ENCODE data around the gene TMEM266. TPM values are rescaled to one million over a fixed set of nuclear protein-coding genes. Genes with fewer than 3 reads are reported as not detected.
"Not testable (repeated sequence)": the region's sequence is repeated elsewhere in the genome, so short reads cannot be mapped to it uniquely, and the experiment has no call there.

Gene TMEM266
- not detected for total RNA-seq

DNA sequence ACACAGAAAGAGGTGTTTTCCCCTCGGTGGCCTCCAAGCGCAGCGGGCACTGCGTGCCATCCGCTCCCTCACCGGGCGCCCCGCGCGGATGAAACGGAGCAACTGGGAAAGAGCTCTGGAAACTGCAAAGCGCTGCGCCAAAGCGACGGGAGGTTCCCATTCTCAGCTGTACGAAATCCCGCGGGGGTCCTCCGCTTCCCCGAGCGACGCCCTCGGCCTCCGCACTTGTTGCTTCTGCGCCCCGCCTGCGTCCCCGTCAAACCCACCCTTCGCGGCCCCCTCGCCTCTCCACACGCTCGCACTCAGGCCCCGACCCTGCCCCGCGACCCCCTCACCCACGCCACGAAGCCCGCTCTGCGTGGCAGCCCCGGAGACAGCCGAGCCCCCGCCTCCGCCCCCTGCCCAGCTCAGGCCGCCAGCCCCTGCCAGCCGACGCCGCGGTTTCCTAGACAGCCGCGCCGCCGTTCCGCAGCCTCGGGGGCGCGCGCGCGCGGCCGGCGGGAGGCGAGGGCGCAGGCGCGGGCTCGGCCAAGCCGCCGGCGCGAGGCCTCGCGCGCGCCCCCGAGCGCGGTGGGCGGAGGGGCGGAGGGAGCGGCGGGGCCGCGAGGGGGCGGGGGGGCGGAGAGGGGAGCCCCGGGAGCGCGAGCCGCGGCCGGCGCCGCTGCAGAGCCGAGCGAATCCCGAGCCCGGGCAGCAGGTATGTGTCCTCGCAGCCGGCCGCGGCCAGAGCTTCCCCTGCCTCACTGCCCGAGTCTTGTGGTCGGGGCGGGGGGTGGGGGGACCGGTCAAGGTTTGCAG is at the start of gene TMEM266:
Gene TMEM266, plus strand, starts transcription at position 666 of the 798 bp plus-strand sequence. CDS start 74,279 bp downstream, outside the sequence.
- Histone ChIP-seq H3K9me3 (ENCODE audit: control insufficient read depth in 3 of 3, low read length in 3 of 3) (no peaks in the 10 kb centered on the region), H3K4me3 (ENCODE audit: low read length in 3 of 3) (peak within 1 kb of the TSS; percentile 72 to 82 (median 79)), H3K36me3 (ENCODE audit: control insufficient read depth in 3 of 3, insufficient read depth in 3 of 3, low read length in 3 of 3) (no peaks in the 10 kb centered on the region), H3K4me1 (ENCODE audit: control insufficient read depth in 3 of 3, insufficient read depth in 3 of 3, low read length in 3 of 3) (peaks cover 17 to 42% (median 21%) of the 10 kb centered on the region in 3 donors), H3K27me3 (ENCODE audit: control insufficient read depth in 3 of 3, insufficient read depth in 3 of 3, low read length in 3 of 3) (peaks cover 0 to 13% (median 6%) of the 10 kb centered on the region in 3 donors), H3K27ac (ENCODE audit: low read depth, low read length) (peak within 1 kb of the TSS; percentile 23), H3K9ac (ENCODE audit: low read depth in 1 of 3, low read length in 3 of 3) (peak within 1 kb of the TSS; percentile 60 to 84 (median 83))

DNA sequence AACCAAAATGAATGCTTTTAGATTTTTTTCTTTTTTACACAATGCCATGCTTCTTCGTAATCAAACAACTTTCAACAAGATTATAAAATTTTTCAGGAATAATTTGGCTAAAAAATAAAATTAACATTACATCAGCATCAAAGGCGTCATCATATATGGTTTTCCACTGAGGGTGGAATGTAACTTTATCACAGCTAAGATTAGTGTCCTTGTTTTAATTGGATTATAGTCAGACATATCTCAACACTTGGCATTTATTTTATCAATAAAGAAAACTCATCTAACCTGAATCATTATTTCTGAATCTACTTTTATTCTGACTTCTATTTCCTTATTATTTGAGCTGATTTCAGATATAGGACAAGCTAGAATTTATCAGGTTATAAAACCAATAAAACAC is 49.2 kb upstream of the TMEM266 start:
- Histone ChIP-seq H3K27ac (ENCODE audit: low read depth, low read length) (no peak overlapping the region), H3K36me3 (ENCODE audit: control insufficient read depth in 3 of 3, insufficient read depth in 3 of 3, low read length in 3 of 3) (no peaks in the 10 kb centered on the region), H3K4me3 (ENCODE audit: low read length in 3 of 3) (no peak overlapping the region), H3K9me3 (ENCODE audit: control insufficient read depth in 3 of 3, low read length in 3 of 3) (no peaks in the 10 kb centered on the region), H3K27me3 (ENCODE audit: control insufficient read depth in 3 of 3, insufficient read depth in 3 of 3, low read length in 3 of 3) (no peaks in the 10 kb centered on the region), H3K4me1 (ENCODE audit: control insufficient read depth in 3 of 3, insufficient read depth in 3 of 3, low read length in 3 of 3) (no peaks in the 10 kb centered on the region), H3K9ac (ENCODE audit: low read depth in 1 of 3, low read length in 3 of 3) (no peak overlapping the region)

DNA sequence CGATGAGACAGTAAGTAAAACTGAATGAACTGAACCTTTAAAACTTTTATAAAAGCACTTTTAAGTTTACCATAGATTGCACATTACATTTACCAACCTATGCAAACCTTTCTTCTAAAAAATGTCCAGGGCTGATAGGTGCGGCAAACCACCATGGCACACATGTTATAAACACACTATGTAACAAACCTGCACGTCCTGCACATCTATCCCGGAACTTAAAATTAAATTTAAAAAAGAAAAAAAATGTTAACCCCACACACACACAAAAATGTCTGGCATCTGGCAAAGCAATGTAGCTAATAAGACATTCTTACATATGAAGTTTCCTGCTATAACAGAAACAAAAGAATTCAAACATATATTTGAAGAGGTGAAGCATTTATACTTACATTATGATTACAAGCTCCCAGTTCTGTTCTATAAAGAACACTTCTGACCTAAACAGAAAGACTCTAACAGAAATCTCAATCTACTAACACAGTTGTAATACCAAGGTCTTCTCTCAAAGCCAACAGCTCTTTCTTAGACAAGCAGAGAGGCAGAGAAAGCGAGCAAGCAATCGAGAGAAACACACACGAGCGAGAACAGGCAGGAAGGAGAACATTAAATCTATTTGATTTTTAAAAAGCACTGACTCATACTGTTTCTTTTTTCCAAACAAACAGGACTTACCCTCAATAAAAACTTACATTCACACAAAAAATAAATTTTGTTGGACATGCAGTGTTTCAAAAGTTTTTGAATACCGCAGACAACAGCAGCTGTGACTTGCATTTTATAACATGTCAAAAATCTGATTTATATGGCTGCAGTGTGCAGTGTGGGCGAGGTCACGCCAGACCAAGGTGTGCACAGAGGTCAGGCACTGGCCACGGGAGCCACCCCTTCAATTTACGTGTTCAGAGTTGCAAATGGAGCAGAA is 47.9 kb upstream of the TMEM266 start, which contains the start of gene NRG4:
Gene NRG4, minus strand, starts transcription at position 798 of the 925 bp plus-strand sequence. CDS start 1,194 bp downstream, outside the sequence.
- Histone ChIP-seq H3K36me3 (ENCODE audit: control insufficient read depth in 3 of 3, insufficient read depth in 3 of 3, low read length in 3 of 3) (no peaks in the 10 kb centered on the region), H3K4me3 (ENCODE audit: low read length in 3 of 3) (peak within 1 kb of the TSS; percentile 62 to 73 (median 70)), H3K27me3 (ENCODE audit: control insufficient read depth in 3 of 3, insufficient read depth in 3 of 3, low read length in 3 of 3) (no peaks in the 10 kb centered on the region), H3K4me1 (ENCODE audit: control insufficient read depth in 3 of 3, insufficient read depth in 3 of 3, low read length in 3 of 3) (no peaks in the 10 kb centered on the region), H3K9ac (ENCODE audit: low read depth in 1 of 3, low read length in 3 of 3) (peak within 1 kb of the TSS; percentile 66 to 85 (median 81)), H3K27ac (ENCODE audit: low read depth, low read length) (peak within 1 kb of the TSS; percentile 68), H3K9me3 (ENCODE audit: control insufficient read depth in 3 of 3, low read length in 3 of 3) (no peaks in the 10 kb centered on the region)

DNA sequence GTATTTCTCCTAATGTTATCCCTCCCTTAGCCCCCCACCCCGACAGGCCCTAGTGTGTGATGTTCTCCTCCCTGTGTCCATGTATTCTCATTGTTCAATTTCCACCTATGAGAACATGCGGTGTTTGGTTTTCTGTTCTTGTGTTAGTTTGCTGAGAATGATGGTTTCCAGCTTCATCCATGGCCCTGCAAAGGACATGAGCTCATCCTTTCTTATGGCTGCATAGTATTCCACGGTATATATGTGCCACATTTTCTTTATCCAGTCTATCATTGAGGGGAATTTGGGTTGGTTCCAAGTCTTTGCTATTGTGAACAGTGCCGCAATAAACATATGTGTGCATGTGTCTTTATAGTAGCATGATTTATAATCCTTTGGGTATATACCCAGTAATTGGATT is 46.3 kb upstream of the TMEM266 start:
- H3K9me3 ChIP-seq (ENCODE audit: control insufficient read depth in 3 of 3, low read length in 3 of 3); H3K9ac ChIP-seq (ENCODE audit: low read depth in 1 of 3, low read length in 3 of 3); H3K27ac ChIP-seq (ENCODE audit: low read depth, low read length): not testable (repeated sequence)

GRCh38 chr15:76024021-76024768 is 35.6 kb upstream of the TMEM266 start:
- Histone ChIP-seq H3K36me3 (ENCODE audit: control insufficient read depth in 3 of 3, insufficient read depth in 3 of 3, low read length in 3 of 3) (no peaks in the 10 kb centered on the region), H3K4me3 (ENCODE audit: low read length in 3 of 3) (no peak overlapping the region), H3K27me3 (ENCODE audit: control insufficient read depth in 3 of 3, insufficient read depth in 3 of 3, low read length in 3 of 3) (peaks cover 0 to 4% (median 1%) of the 10 kb centered on the region in 3 donors), H3K27ac (ENCODE audit: low read depth, low read length) (no peak overlapping the region), H3K4me1 (ENCODE audit: control insufficient read depth in 3 of 3, insufficient read depth in 3 of 3, low read length in 3 of 3) (no peaks in the 10 kb centered on the region), H3K9me3 (ENCODE audit: control insufficient read depth in 3 of 3, low read length in 3 of 3) (peaks cover 0 to 7% (median 3%) of the 10 kb centered on the region in 3 donors), H3K9ac (ENCODE audit: low read depth in 1 of 3, low read length in 3 of 3) (no peak overlapping the region)

More for the DNA sequence above, 46.3 kb upstream of the TMEM266 start:
- H3K4me1 ChIP-seq (ENCODE audit: control insufficient read depth in 3 of 3, insufficient read depth in 3 of 3, low read length in 3 of 3); H3K36me3 ChIP-seq (ENCODE audit: control insufficient read depth in 3 of 3, insufficient read depth in 3 of 3, low read length in 3 of 3); H3K4me3 ChIP-seq (ENCODE audit: low read length in 3 of 3); H3K27me3 ChIP-seq (ENCODE audit: control insufficient read depth in 3 of 3, insufficient read depth in 3 of 3, low read length in 3 of 3): not testable (repeated sequence)

DNA sequence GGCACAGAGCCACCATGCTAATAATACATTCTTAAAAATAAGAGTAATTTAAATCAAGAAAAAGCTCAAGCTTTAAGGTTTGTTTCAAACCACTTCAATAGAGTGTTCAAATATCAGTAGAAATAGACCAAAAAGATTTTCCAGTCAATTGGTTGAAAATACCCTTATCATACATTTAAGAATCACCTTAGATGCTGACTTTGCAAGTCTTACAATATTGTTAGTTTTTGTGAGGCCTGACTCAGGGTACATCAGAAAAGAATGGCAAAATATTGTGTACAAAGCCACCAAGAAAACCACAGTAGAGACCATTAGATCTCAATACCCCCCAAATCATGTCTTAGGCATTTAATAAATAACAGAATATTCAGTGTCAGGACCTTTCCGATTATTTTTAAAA is 27.7 kb upstream of the TMEM266 start:
- Histone ChIP-seq H3K27me3 (ENCODE audit: control insufficient read depth in 3 of 3, insufficient read depth in 3 of 3, low read length in 3 of 3) (no peaks in the 10 kb centered on the region), H3K36me3 (ENCODE audit: control insufficient read depth in 3 of 3, insufficient read depth in 3 of 3, low read length in 3 of 3) (no peaks in the 10 kb centered on the region), H3K4me3 (ENCODE audit: low read length in 3 of 3) (no peak overlapping the region), H3K9ac (ENCODE audit: low read depth in 1 of 3, low read length in 3 of 3) (no peak overlapping the region), H3K27ac (ENCODE audit: low read depth, low read length) (no peak overlapping the region), H3K4me1 (ENCODE audit: control insufficient read depth in 3 of 3, insufficient read depth in 3 of 3, low read length in 3 of 3) (no peaks in the 10 kb centered on the region), H3K9me3 (ENCODE audit: control insufficient read depth in 3 of 3, low read length in 3 of 3) (no peaks in the 10 kb centered on the region)

DNA sequence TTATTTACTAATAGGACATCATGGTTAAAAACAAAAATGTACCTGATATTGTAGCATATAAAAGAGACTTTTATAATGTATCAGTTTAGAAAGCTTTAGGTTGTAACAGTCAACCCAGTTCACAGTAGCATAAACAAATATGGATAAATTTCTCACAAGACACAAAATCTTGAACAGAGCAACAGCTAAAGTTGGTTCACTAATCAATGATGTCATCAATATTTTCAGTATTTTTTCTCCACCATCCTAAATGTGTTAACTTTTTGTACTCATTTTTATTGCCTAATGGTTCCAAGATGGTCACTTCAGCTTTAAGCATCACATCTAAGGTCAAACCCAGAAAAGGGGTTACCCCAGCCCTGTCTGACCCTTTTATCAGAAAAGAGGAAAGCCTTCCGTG is 26.3 kb upstream of the TMEM266 start:
- H3K27me3 ChIP-seq (ENCODE audit: control insufficient read depth in 3 of 3, insufficient read depth in 3 of 3, low read length in 3 of 3): no peaks in the 10 kb centered on the region
- H3K36me3 ChIP-seq (ENCODE audit: control insufficient read depth in 3 of 3, insufficient read depth in 3 of 3, low read length in 3 of 3): no peaks in the 10 kb centered on the region
- H3K4me1 ChIP-seq (ENCODE audit: control insufficient read depth in 3 of 3, insufficient read depth in 3 of 3, low read length in 3 of 3): no peaks in the 10 kb centered on the region
- H3K4me3 ChIP-seq (ENCODE audit: low read length in 3 of 3): no peak overlapping the region
- H3K9ac ChIP-seq (ENCODE audit: low read depth in 1 of 3, low read length in 3 of 3): no peak overlapping the region
- H3K9me3 ChIP-seq (ENCODE audit: control insufficient read depth in 3 of 3, low read length in 3 of 3): no peaks in the 10 kb centered on the region
- H3K27ac ChIP-seq (ENCODE audit: low read depth, low read length): no peak overlapping the region

- Histone ChIP-seq H3K9ac (ENCODE audit: low read depth in 1 of 3, low read length in 3 of 3) (no peak overlapping the region), H3K36me3 (ENCODE audit: control insufficient read depth in 3 of 3, insufficient read depth in 3 of 3, low read length in 3 of 3) (peaks cover 0 to 2% (median 0%) of the 10 kb centered on the region in 3 donors), H3K9me3 (ENCODE audit: control insufficient read depth in 3 of 3, low read length in 3 of 3) (peaks cover 0 to 2% (median 0%) of the 10 kb centered on the region in 3 donors), H3K4me1 (ENCODE audit: control insufficient read depth in 3 of 3, insufficient read depth in 3 of 3, low read length in 3 of 3) (no peaks in the 10 kb centered on the region), H3K4me3 (ENCODE audit: low read length in 3 of 3) (no peak overlapping the region), H3K27me3 (ENCODE audit: control insufficient read depth in 3 of 3, insufficient read depth in 3 of 3, low read length in 3 of 3) (no peaks in the 10 kb centered on the region), H3K27ac (ENCODE audit: low read depth, low read length) (no peak overlapping the region)
These were observed 25.7 kb upstream of the TMEM266 start for GRCh38 chr15:76034111-76034510.

- no peaks in the 10 kb centered on the region for H3K27me3 ChIP-seq (ENCODE audit: control insufficient read depth in 3 of 3, insufficient read depth in 3 of 3, low read length in 3 of 3)
- peaks cover 0 to 2% (median 0%) of the 10 kb centered on the region in 3 donors for H3K36me3 ChIP-seq (ENCODE audit: control insufficient read depth in 3 of 3, insufficient read depth in 3 of 3, low read length in 3 of 3)
- no peak overlapping the region for H3K9ac ChIP-seq (ENCODE audit: low read depth in 1 of 3, low read length in 3 of 3)
These were observed 24.2 kb upstream of the TMEM266 start for GRCh38 chr15:76035593-76035992.

More at GRCh38 chr15:76035593-76035992, 24.2 kb upstream of the TMEM266 start:
- no peak overlapping the region for H3K27ac ChIP-seq (ENCODE audit: low read depth, low read length)
- H3K4me1 ChIP-seq (ENCODE audit: control insufficient read depth in 3 of 3, insufficient read depth in 3 of 3, low read length in 3 of 3): no peaks in the 10 kb centered on the region
- H3K9me3 ChIP-seq (ENCODE audit: control insufficient read depth in 3 of 3, low read length in 3 of 3): peaks cover 0 to 3% (median 0%) of the 10 kb centered on the region in 3 donors
- H3K4me3 ChIP-seq (ENCODE audit: low read length in 3 of 3): no peak overlapping the region

Measured in skeletal muscle tissue (tissue), 4 donors.